PC-9 (cell line): ENCODE results near the gene ABCC6.
"Not testable (repeated sequence)": the region's sequence is repeated elsewhere in the genome, so short reads cannot be mapped to it uniquely, and the experiment has no call there.

Source experiments
- CTCF ChIP-seq: fragments of 200-600 bp; sonication (generic); conservative IDR thresholded peaks from 2 replicates; pipeline ENCODE4 v1.6.1; 2017; ENCODE audit warnings: mixed run types, antibody characterized with exemption, mild to moderate bottlenecking, moderate library complexity
- EZH2 ChIP-seq: fragments of 200-600 bp; sonication (generic); IDR thresholded peaks from 2 replicates; pipeline ENCODE4 v1.8.0; 2017; ENCODE audit warnings: antibody characterized with exemption, low read depth

GRCh38 chr16:16207787-16208334 is 15.4 kb downstream of the ABCC6 start:
- not testable (repeated sequence) for TF ChIP-seq CTCF, EZH2
